HEK293 (cell line): Measurements from ENCODE around the gene TRPV5.

Experiments used
- CTCF ChIA-PET: fragments of 350-600 bp; formaldehyde crosslinking; extraction: SDS; loops from one replicate; lab custom pipeline; 2021; ENCODE audit warnings: antibody characterized with exemption; lab: Yijun Ruan, JAX
- POLR2A ChIA-PET: fragments of 300-600 bp; formaldehyde crosslinking; extraction: SDS; loops from one replicate; lab custom pipeline; 2020; ENCODE audit warnings: antibody characterized with exemption, inconsistent platforms; lab: Yijun Ruan, JAX
- H3K27ac ChIP-seq: fragments of 200-500 bp; sonication (Bioruptor generic); 2 replicates; pipeline ENCODE4 v1.5.1; 2014; ENCODE audit warnings: low read depth, low read length, control low read depth, inconsistent platforms; ENCODE audit errors: extremely low read depth
- H3K36me3 ChIP-seq, 2 experiments: fragments of 200-500 bp in 1 of 2; sonication (Bioruptor generic) in 1 of 2; 1 replicate in 1 of 2; 2 replicates in 1 of 2; pipeline ENCODE4 v1.5.1; 2014 to 2017; ENCODE audit warnings: inconsistent platforms in 2 of 2, low read length in 2 of 2; ENCODE audit not compliant: control insufficient read depth in 2 of 2, insufficient read depth in 1 of 2
- H3K4me1 ChIP-seq: fragments of 200-500 bp; sonication (Bioruptor generic); 2 replicates; pipeline ENCODE4 v1.5.1; 2014; ENCODE audit warnings: mild to moderate bottlenecking, low read length, inconsistent platforms; ENCODE audit not compliant: control insufficient read depth, insufficient read depth
- H3K4me3 ChIP-seq: 2 replicates; pipeline ENCODE4 v1.5.1; 2011; ENCODE audit warnings: low read depth, mild to moderate bottlenecking, control low read depth, low read length, moderate library complexity
- H3K9me3 ChIP-seq: fragments of 200-500 bp; sonication (Bioruptor generic); 2 replicates; pipeline ENCODE4 v1.5.1; 2014; ENCODE audit warnings: low read depth, low read length, inconsistent platforms; ENCODE audit not compliant: control insufficient read depth, insufficient read depth
- FEZF1 ChIP-seq: fragments of 450-650 bp; formaldehyde crosslinking; IDR thresholded peaks from 2 replicates; pipeline ENCODE4 v1.5.1; 2016; ENCODE audit warnings: missing biosample characterization, missing genetic modification characterization
- GFI1B ChIP-seq: fragments of 450-650 bp; formaldehyde crosslinking; IDR thresholded peaks from 2 replicates; pipeline ENCODE4 v1.5.1; 2016; ENCODE audit warnings: missing biosample characterization, missing genetic modification characterization
- GLIS1 ChIP-seq: fragments of 450-650 bp; formaldehyde crosslinking; IDR thresholded peaks from 2 replicates; pipeline ENCODE4 v1.5.1; 2016; ENCODE audit warnings: missing biosample characterization, missing genetic modification characterization
- MEIS1 ChIP-seq: sonication (generic); formaldehyde crosslinking; IDR thresholded peaks from 2 replicates; pipeline ENCODE4 v1.8.1; 2022; ENCODE audit warnings: missing genetic modification reagents, mild to moderate bottlenecking, borderline replicate concordance
- TRIM28 ChIP-seq: IDR thresholded peaks from 2 replicates; pipeline ENCODE4 v1.6.1; 2011; ENCODE audit warnings: low read length, control low read depth, borderline replicate concordance
- ZBTB21 ChIP-seq: fragments of 450-650 bp; formaldehyde crosslinking; IDR thresholded peaks from 2 replicates; pipeline ENCODE4 v1.5.1; 2017; ENCODE audit warnings: missing biosample characterization, missing genetic modification characterization
- ZIC2 ChIP-seq: fragments of 450-650 bp; formaldehyde crosslinking; IDR thresholded peaks from 2 replicates; pipeline ENCODE4 v1.5.1; 2016; ENCODE audit warnings: missing biosample characterization, missing genetic modification characterization
- ZNF121 ChIP-seq: fragments of 450-650 bp; formaldehyde crosslinking; IDR thresholded peaks from 2 replicates; pipeline ENCODE4 v1.5.1; 2016; ENCODE audit warnings: missing biosample characterization, missing genetic modification characterization
- ZNF140 ChIP-seq: fragments of 450-650 bp; formaldehyde crosslinking; IDR thresholded peaks from 2 replicates; pipeline ENCODE4 v1.5.1; 2016; ENCODE audit warnings: missing biosample characterization, missing genetic modification characterization
- ZNF169 ChIP-seq: fragments of 450-650 bp; formaldehyde crosslinking; IDR thresholded peaks from 2 replicates; pipeline ENCODE4 v1.5.1; 2016; ENCODE audit warnings: missing biosample characterization, missing genetic modification characterization
- ZNF19 ChIP-seq: fragments of 450-650 bp; formaldehyde crosslinking; IDR thresholded peaks from 2 replicates; pipeline ENCODE4; 2016; ENCODE audit warnings: missing biosample characterization, missing genetic modification characterization, low read depth
- ZNF211 ChIP-seq: fragments of 450-650 bp; formaldehyde crosslinking; IDR thresholded peaks from 2 replicates; pipeline ENCODE4 v1.5.1; 2016; ENCODE audit warnings: low read depth, missing biosample characterization, missing genetic modification characterization
- ZNF221 ChIP-seq: fragments of 450-650 bp; formaldehyde crosslinking; IDR thresholded peaks from 2 replicates; pipeline ENCODE4 v1.5.1; 2017; ENCODE audit warnings: missing biosample characterization, missing genetic modification characterization, borderline replicate concordance
- ZNF513 ChIP-seq: fragments of 450-650 bp; IDR thresholded peaks from 2 replicates; pipeline ENCODE4 v1.5.1; 2018; ENCODE audit warnings: missing biosample characterization, missing genetic modification characterization
- ZNF585B ChIP-seq: fragments of 450-650 bp; formaldehyde crosslinking; IDR thresholded peaks from 2 replicates; pipeline ENCODE4 v1.5.1; 2016; ENCODE audit warnings: missing biosample characterization, missing genetic modification characterization
- ZNF596 ChIP-seq: fragments of 450-650 bp; IDR thresholded peaks from 2 replicates; pipeline ENCODE4 v1.5.0; 2018; ENCODE audit warnings: missing biosample characterization, mild to moderate bottlenecking, missing genetic modification characterization, moderate library complexity
- ZNF626 ChIP-seq: fragments of 450-650 bp; sonication (Bioruptor Pico); formaldehyde crosslinking; IDR thresholded peaks from 2 replicates; pipeline ENCODE4 v1.5.1; 2018; ENCODE audit warnings: missing biosample characterization, missing genetic modification characterization, inconsistent platforms
- ZNF639 ChIP-seq: fragments of 450-650 bp; formaldehyde crosslinking; IDR thresholded peaks from 2 replicates; pipeline ENCODE4 v1.5.1; 2016; ENCODE audit warnings: missing biosample characterization, missing genetic modification characterization
- ZNF660 ChIP-seq: fragments of 450-650 bp; IDR thresholded peaks from 2 replicates; pipeline ENCODE4 v1.5.1; 2018; ENCODE audit warnings: missing biosample characterization, mild to moderate bottlenecking, missing genetic modification characterization
- ZNF692 ChIP-seq: fragments of 450-650 bp; formaldehyde crosslinking; IDR thresholded peaks from 2 replicates; pipeline ENCODE4 v1.5.1; 2016; ENCODE audit warnings: missing biosample characterization, missing genetic modification characterization
- ZNF768 ChIP-seq: fragments of 450-650 bp; formaldehyde crosslinking; IDR thresholded peaks from 2 replicates; pipeline ENCODE4 v1.5.1; 2018; ENCODE audit warnings: missing biosample characterization, mild to moderate bottlenecking, missing genetic modification characterization
- ZNF791 ChIP-seq: fragments of 450-650 bp; formaldehyde crosslinking; IDR thresholded peaks from 2 replicates; pipeline ENCODE4 v1.5.1; 2016; ENCODE audit warnings: missing biosample characterization, missing genetic modification characterization
- ZNF837 ChIP-seq: fragments of 450-650 bp; formaldehyde crosslinking; IDR thresholded peaks from 2 replicates; pipeline ENCODE4 v1.5.1; 2016; ENCODE audit warnings: missing biosample characterization, missing genetic modification characterization

TRPV5 gene

GRCh38 chr7:142941541-142941940 is 8.0 kb upstream of the TRPV5 start (continued):
- TF ChIP-seq ZNF639 (tag by site-specific recombination) (no peak), TRIM28 (no peak), ZNF19 (tag by site-specific recombination) (no peak), FEZF1 (tag by site-specific recombination) (no peak), ZNF791 (no peak)
- TF ChIP-seq, all 188 proteins: peak for 0

GRCh38 chr7:142940966-142941535 is 7.5 kb upstream of the TRPV5 start:
- Histone ChIP-seq H3K4me3 (no peak overlapping the region), H3K9me3 (no peaks in the 10 kb centered on the region), H3K27ac (no peak overlapping the region), H3K4me1 (no peaks in the 10 kb centered on the region), H3K36me3 (no peaks in the 10 kb centered on the region)
- ChIA-PET CTCF (interaction anchor here (1.0 kb wide), 1 partner anchor 16 kb away, joined by 3 read pairs; no protein-coding TSS in a partner anchor), POLR2A (no interaction called here)
- TF ChIP-seq ZNF140 (tag by site-specific recombination) (no peak), ZNF585B (tag by site-specific recombination) (no peak), ZNF626 (tag by site-specific recombination) (no peak), GLIS1 (tag by site-specific recombination) (no peak), ZNF513 (tag by site-specific recombination) (no peak), TRIM28 (no peak), ZNF660 (tag by site-specific recombination) (no peak), GFI1B (tag by site-specific recombination) (no peak), ZIC2 (tag by site-specific recombination) (no peak), ZNF221 (tag by site-specific recombination) (no peak), ZNF837 (tag by site-specific recombination) (no peak), ZNF692 (tag by site-specific recombination) (no peak), ZNF121 (tag by site-specific recombination) (no peak), ZNF596 (tag by site-specific recombination) (no peak), MEIS1 (CRISPR knock-in tag) (no peak), ZBTB21 (no peak), ZNF211 (tag by site-specific recombination) (no peak), ZNF768 (tag by site-specific recombination) (no peak), ZNF169 (tag by site-specific recombination) (no peak)
